HG03439 (cell line): Measurements from ENCODE around the gene SRRM3.
"Not testable (repeated sequence)": the region's sequence is repeated elsewhere in the genome, so short reads cannot be mapped to it uniquely, and the experiment has no call there.

Experiments
- ATAC-seq: cut with Tn5 transposase; IDR thresholded peaks from one replicate; pipeline ENCODE4 v1.9.1; 2021; ENCODE audit warnings: mild to moderate bottlenecking, moderate library complexity; ENCODE audit not compliant: unreplicated experiment

The SRRM3 gene

GRCh38 chr7:76335417-76335816, 133.7 kb downstream of the SRRM3 start:
- not testable (repeated sequence) for ATAC-seq

DNA sequence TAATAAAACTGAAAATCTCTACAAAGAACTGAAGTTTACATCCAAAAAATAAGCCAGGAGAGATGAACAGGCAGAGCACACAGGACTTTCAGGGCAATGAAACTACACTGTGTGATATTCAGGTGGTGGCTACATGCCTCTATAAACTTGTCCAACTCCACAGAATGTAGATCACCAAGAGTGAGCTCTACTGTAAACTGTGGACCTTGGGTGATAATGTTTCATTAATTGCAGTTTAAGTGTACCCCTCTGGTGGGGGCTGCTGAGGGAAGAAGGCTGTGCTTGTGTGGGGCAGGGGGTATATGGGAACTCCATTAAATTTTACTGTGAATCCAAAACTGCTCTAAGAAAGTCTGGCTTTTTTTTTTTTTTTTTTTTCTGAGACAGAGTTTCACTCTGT, 134.4 kb downstream of the SRRM3 start:
- no peak for ATAC-seq
